Nephron (organoid): Measurements from ENCODE around the gene FMNL2.

Experiments
- H3K27ac Mint-ChIP-seq, 3 experiments: 2 replicates each; pipeline ENCODE4 v1.8.0; 2020; ENCODE audit warnings: mixed read lengths in 3 of 3, mild to moderate bottlenecking in 2 of 3, moderate library complexity in 1 of 3
- H3K27me3 Mint-ChIP-seq: 2 replicates; pipeline ENCODE4 v1.8.0; 2021; ENCODE audit warnings: low read depth, mild to moderate bottlenecking, moderate library complexity, mixed read lengths
- H3K36me3 Mint-ChIP-seq: 2 replicates; pipeline ENCODE4 v1.8.0; 2020; ENCODE audit warnings: low read depth, mixed read lengths
- H3K4me1 Mint-ChIP-seq: 2 replicates; pipeline ENCODE4 v1.8.0; 2020; ENCODE audit warnings: mixed read lengths
- H3K4me3 Mint-ChIP-seq, 3 experiments: 2 replicates each; pipeline ENCODE4 v1.8.0; 2020; ENCODE audit warnings: mild to moderate bottlenecking in 3 of 3, mixed read lengths in 3 of 3, moderate library complexity in 2 of 3
- H3K9me3 Mint-ChIP-seq: 2 replicates; pipeline ENCODE4 v1.8.0; 2020; ENCODE audit warnings: mixed read lengths
- TF ChIP-seq, protein P1 (sequence below), 3 experiments: fragments of 200-600 bp; sonication (generic); IDR thresholded peaks; one replicate each; pipeline ENCODE4 v1.5.0; 2021; ENCODE audit warnings: antibody characterized with exemption in 3 of 3; ENCODE audit not compliant: unreplicated experiment in 3 of 3

Gene FMNL2

GRCh38 chr2:152552888-152553287, 217.9 kb downstream of the FMNL2 start:
- TF ChIP-seq, protein P1, sequence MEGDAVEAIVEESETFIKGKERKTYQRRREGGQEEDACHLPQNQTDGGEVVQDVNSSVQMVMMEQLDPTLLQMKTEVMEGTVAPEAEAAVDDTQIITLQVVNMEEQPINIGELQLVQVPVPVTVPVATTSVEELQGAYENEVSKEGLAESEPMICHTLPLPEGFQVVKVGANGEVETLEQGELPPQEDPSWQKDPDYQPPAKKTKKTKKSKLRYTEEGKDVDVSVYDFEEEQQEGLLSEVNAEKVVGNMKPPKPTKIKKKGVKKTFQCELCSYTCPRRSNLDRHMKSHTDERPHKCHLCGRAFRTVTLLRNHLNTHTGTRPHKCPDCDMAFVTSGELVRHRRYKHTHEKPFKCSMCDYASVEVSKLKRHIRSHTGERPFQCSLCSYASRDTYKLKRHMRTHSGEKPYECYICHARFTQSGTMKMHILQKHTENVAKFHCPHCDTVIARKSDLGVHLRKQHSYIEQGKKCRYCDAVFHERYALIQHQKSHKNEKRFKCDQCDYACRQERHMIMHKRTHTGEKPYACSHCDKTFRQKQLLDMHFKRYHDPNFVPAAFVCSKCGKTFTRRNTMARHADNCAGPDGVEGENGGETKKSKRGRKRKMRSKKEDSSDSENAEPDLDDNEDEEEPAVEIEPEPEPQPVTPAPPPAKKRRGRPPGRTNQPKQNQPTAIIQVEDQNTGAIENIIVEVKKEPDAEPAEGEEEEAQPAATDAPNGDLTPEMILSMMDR (IDR thresholded peaks at IDR 0.05; ENCODE audit: unreplicated experiment in 3 of 3) = no peak
- H3K9me3 Mint-ChIP-seq = no peaks in the 10 kb centered on the region
- no peak overlapping the region for H3K27ac Mint-ChIP-seq
- no peak overlapping the region for H3K4me3 Mint-ChIP-seq
- H3K36me3 Mint-ChIP-seq = peaks cover 14% of the 10 kb centered on the region
- peaks cover 43% of the 10 kb centered on the region for H3K4me1 Mint-ChIP-seq
- H3K27me3 Mint-ChIP-seq = no peaks in the 10 kb centered on the region

DNA sequence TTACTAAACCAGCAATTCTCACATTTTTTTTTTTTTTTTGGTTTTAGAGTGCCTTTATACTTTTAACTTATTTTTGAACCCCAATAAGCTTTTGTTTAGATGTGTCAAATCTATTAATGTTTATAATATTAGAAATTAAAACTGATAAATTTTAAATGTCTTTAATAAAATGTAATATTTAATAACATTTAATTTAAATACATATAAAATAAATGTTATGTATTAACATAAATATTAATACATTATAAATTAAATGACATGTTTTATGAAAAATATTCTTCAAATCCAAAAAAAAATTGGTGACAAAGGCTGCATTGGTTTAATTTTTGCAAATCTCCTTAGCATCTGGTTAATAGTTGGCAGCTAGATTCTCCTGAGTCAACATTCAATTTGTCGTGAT, 218.5 kb downstream of the FMNL2 start:
- H3K36me3 Mint-ChIP-seq = peaks cover 16% of the 10 kb centered on the region
- H3K27ac Mint-ChIP-seq = no peak overlapping the region
- no peaks in the 10 kb centered on the region for H3K27me3 Mint-ChIP-seq
- peaks cover 43% of the 10 kb centered on the region for H3K4me1 Mint-ChIP-seq
- no peaks in the 10 kb centered on the region for H3K9me3 Mint-ChIP-seq
- H3K4me3 Mint-ChIP-seq = no peak overlapping the region
- TF ChIP-seq, protein P1 (IDR thresholded peaks at IDR 0.05; ENCODE audit: unreplicated experiment in 3 of 3) = no peak

GRCh38 chr2:152555048-152555447, 220.1 kb downstream of the FMNL2 start:
- Mint-ChIP-seq H3K36me3 (peaks cover 25% of the 10 kb centered on the region), H3K9me3 (no peaks in the 10 kb centered on the region), H3K4me3 (no peak overlapping the region), H3K4me1 (peaks cover 48% of the 10 kb centered on the region), H3K27ac (peak overlapping the region in 2 of 3 experiments; percentile 37 to 75), H3K27me3 (no peaks in the 10 kb centered on the region)
- TF ChIP-seq, protein P1 (IDR thresholded peaks at IDR 0.05; ENCODE audit: unreplicated experiment in 3 of 3) = peak; percentile 41 to 48 (median 47)

GRCh38 chr2:152556506-152556905, 221.5 kb downstream of the FMNL2 start:
- Mint-ChIP-seq H3K4me1 (peaks cover 55% of the 10 kb centered on the region), H3K27me3 (no peaks in the 10 kb centered on the region), H3K9me3 (no peaks in the 10 kb centered on the region), H3K4me3 (no peak overlapping the region), H3K27ac (no peak overlapping the region), H3K36me3 (peaks cover 32% of the 10 kb centered on the region)
- TF ChIP-seq, protein P1 (IDR thresholded peaks at IDR 0.05; ENCODE audit: unreplicated experiment in 3 of 3) = no peak

DNA sequence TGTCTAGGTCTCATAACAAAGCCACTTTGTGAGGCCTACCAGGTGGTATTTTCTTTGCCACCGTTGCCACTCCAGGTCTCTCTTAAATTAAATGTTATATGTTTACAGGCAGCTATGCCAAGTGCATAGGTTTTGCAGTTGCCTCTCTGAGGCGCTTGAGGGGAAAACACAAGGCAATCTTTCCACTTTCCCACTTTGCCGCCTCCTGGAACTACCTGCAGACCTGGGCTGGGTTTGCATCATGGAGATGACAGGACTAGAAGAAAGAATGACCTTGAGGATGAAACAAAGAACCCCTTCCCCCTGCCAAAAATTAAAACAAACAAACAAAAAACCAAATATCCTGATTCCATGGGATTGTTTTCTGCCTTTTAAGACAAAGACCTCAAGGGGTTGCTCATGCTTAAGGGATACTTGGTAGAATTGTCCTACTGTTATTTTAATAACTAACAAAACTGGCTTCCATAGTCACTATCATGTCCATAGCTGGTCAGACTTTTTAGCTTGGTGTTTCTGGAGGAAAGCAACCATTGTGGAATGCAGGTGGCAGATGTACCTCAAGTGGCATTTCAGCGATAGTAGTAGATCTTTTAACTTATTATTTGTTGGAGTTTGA, 222.4 kb downstream of the FMNL2 start:
- Mint-ChIP-seq H3K4me1 (peaks cover 61% of the 10 kb centered on the region), H3K9me3 (no peaks in the 10 kb centered on the region), H3K27me3 (no peaks in the 10 kb centered on the region), H3K4me3 (no peak overlapping the region), H3K36me3 (peaks cover 40% of the 10 kb centered on the region), H3K27ac (peak overlapping the region in 2 of 3 experiments; percentile 58 to 89)
- TF ChIP-seq, protein P1 (IDR thresholded peaks at IDR 0.05; ENCODE audit: unreplicated experiment in 3 of 3) = no peak
